ENCODE data around the gene ARL15.

GRCh38 chr5:54326662-54327270 is 16.4 kb upstream of the ARL15 start:
- TF ChIP-seq POLR2AphosphoS5 (IDR thresholded peaks at IDR 0.05; ENCODE audit: low read depth, low read length): no peak
- no peak for TF ChIP-seq SPI1 (IDR thresholded peaks at IDR 0.05; ENCODE audit: low read depth, low read length)
- TF ChIP-seq POLR2A (IDR thresholded peaks at IDR 0.05; ENCODE audit: low read depth, low read length): no peak

All from GM12891 (cell line).